ENCODE measurements around the gene CLIC1. TPM values are rescaled to one million over a fixed set of nuclear protein-coding genes. Genes with fewer than 3 reads are reported as not detected.
A peak's percentile ranks its signal among the peaks of the same experiment; 100 is the strongest.

CLIC1 gene
- polyA plus RNA-seq, 2 of the 4 experiments (the other 2 are of a cell fraction) = 249 to 346 TPM

DNA sequence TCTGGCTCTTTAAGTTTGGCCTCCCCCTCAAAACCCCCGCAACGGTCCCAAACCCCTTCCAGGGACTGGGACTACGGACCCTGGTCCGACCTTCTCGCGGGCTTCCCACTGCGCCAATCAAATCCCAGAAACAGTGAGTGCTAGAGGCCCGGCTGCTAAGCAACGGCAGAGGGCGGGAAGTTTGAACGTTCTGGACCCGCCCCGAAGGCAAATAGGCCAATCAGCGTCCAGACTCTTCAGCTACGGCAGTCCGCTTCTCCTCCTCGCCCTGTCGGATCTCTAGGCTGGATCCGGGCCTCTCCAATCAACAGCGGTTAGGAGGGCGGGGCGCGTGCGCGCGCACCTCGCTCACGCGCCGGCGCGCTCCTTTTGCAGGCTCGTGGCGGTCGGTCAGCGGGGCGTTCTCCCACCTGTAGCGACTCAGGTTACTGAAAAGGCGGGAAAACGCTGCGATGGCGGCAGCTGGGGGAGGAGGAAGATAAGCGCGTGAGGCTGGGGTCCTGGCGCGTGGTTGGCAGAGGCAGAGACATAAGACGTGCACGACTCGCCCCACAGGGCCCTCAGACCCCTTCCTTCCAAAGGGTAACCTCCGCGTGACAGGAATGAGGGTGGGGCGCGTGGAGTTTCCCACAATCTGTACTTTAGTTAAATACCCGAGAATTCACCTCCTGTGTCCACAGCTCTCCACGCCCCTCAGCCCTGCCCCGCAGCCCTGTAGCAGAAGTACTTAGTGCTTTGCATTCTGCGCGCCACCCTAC, 3.5 kb upstream of the CLIC1 start, which contains the start of gene MSH5 (continued):
- TF ChIP-seq, protein P1, sequence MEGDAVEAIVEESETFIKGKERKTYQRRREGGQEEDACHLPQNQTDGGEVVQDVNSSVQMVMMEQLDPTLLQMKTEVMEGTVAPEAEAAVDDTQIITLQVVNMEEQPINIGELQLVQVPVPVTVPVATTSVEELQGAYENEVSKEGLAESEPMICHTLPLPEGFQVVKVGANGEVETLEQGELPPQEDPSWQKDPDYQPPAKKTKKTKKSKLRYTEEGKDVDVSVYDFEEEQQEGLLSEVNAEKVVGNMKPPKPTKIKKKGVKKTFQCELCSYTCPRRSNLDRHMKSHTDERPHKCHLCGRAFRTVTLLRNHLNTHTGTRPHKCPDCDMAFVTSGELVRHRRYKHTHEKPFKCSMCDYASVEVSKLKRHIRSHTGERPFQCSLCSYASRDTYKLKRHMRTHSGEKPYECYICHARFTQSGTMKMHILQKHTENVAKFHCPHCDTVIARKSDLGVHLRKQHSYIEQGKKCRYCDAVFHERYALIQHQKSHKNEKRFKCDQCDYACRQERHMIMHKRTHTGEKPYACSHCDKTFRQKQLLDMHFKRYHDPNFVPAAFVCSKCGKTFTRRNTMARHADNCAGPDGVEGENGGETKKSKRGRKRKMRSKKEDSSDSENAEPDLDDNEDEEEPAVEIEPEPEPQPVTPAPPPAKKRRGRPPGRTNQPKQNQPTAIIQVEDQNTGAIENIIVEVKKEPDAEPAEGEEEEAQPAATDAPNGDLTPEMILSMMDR (IDR thresholded peaks at IDR 0.05) = no peak
- TF ChIP-seq NFE2L2 (conservative IDR thresholded peaks at IDR 0.05; ENCODE audit: low read length) = no peak
- no peak for TF ChIP-seq KDM5A (IDR thresholded peaks at IDR 0.05)
- TF ChIP-seq KDM1A (IDR thresholded peaks at IDR 0.05; ENCODE audit: low read depth) = no peak
- no peak for TF ChIP-seq HOXA7 (CRISPR knock-in tag; IDR thresholded peaks at IDR 0.05)
- TF ChIP-seq PHF8 (IDR thresholded peaks at IDR 0.05; ENCODE audit: borderline replicate concordance, low read depth) = no peak
- no peak for TF ChIP-seq MAFK (IDR thresholded peaks at IDR 0.05; ENCODE audit: partially characterized antibody)
- TF ChIP-seq SREBF2 (IDR thresholded peaks at IDR 0.05) = no peak
- TF ChIP-seq RNF2 (IDR thresholded peaks at IDR 0.05; ENCODE audit: borderline replicate concordance, low read depth) = no peak
- TF ChIP-seq, protein P2, sequence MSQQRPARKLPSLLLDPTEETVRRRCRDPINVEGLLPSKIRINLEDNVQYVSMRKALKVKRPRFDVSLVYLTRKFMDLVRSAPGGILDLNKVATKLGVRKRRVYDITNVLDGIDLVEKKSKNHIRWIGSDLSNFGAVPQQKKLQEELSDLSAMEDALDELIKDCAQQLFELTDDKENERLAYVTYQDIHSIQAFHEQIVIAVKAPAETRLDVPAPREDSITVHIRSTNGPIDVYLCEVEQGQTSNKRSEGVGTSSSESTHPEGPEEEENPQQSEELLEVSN (IDR thresholded peaks at IDR 0.05; ENCODE audit: borderline replicate concordance, low read depth) = peak; percentile 95
- TF ChIP-seq MYC (IDR thresholded peaks at IDR 0.05; ENCODE audit: borderline replicate concordance, low read length) = no peak; the same call in 1 of the 2 replicates
- TF ChIP-seq MAZ (IDR thresholded peaks at IDR 0.05; ENCODE audit: borderline replicate concordance, low read depth, low read length) = no peak
- TF ChIP-seq RCOR1 (IDR thresholded peaks at IDR 0.05; ENCODE audit: low read depth, low read length) = no peak
- TF ChIP-seq, protein P3, sequence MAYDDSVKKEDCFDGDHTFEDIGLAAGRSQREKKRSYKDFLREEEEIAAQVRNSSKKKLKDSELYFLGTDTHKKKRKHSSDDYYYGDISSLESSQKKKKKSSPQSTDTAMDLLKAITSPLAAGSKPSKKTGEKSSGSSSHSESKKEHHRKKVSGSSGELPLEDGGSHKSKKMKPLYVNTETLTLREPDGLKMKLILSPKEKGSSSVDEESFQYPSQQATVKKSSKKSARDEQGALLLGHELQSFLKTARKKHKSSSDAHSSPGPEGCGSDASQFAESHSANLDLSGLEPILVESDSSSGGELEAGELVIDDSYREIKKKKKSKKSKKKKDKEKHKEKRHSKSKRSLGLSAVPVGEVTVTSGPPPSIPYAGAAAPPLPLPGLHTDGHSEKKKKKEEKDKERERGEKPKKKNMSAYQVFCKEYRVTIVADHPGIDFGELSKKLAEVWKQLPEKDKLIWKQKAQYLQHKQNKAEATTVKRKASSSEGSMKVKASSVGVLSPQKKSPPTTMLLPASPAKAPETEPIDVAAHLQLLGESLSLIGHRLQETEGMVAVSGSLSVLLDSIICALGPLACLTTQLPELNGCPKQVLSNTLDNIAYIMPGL (CRISPR knock-in tag; IDR thresholded peaks at IDR 0.05; ENCODE audit: borderline replicate concordance) = no peak
- TF ChIP-seq NPAS2 (CRISPR knock-in tag; IDR thresholded peaks at IDR 0.05; ENCODE audit: borderline replicate concordance) = no peak
- TF ChIP-seq HDAC2 (IDR thresholded peaks at IDR 0.05) = no peak
- TF ChIP-seq, protein P4, sequence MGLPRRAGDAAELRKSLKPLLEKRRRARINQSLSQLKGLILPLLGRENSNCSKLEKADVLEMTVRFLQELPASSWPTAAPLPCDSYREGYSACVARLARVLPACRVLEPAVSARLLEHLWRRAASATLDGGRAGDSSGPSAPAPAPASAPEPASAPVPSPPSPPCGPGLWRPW (IDR thresholded peaks at IDR 0.05) = no peak
- TF ChIP-seq, protein P5, sequence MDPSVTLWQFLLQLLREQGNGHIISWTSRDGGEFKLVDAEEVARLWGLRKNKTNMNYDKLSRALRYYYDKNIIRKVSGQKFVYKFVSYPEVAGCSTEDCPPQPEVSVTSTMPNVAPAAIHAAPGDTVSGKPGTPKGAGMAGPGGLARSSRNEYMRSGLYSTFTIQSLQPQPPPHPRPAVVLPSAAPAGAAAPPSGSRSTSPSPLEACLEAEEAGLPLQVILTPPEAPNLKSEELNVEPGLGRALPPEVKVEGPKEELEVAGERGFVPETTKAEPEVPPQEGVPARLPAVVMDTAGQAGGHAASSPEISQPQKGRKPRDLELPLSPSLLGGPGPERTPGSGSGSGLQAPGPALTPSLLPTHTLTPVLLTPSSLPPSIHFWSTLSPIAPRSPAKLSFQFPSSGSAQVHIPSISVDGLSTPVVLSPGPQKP (IDR thresholded peaks at IDR 0.05; ENCODE audit: low read depth, low read length) = no peak
- TF ChIP-seq ESRRA (IDR thresholded peaks at IDR 0.05; ENCODE audit: borderline replicate concordance, low read length) = no peak
- no peak for TF ChIP-seq EHMT2 (IDR thresholded peaks at IDR 0.05; ENCODE audit: low read depth)
- no peak for TF ChIP-seq ZC3H11A (IDR thresholded peaks at IDR 0.05)
- TF ChIP-seq, protein P6, sequence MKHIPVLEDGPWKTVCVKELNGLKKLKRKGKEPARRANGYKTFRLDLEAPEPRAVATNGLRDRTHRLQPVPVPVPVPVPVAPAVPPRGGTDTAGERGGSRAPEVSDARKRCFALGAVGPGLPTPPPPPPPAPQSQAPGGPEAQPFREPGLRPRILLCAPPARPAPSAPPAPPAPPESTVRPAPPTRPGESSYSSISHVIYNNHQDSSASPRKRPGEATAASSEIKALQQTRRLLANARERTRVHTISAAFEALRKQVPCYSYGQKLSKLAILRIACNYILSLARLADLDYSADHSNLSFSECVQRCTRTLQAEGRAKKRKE (CRISPR knock-in tag; IDR thresholded peaks at IDR 0.05; ENCODE audit: low read depth) = no peak
- TF ChIP-seq BHLHE40 (IDR thresholded peaks at IDR 0.05; ENCODE audit: low read depth, low read length) = no peak
- TF ChIP-seq EP300 (IDR thresholded peaks at IDR 0.05) = no peak
- no peak for TF ChIP-seq ZNF302 (CRISPR knock-in tag; IDR thresholded peaks at IDR 0.05)
- TF ChIP-seq, protein P7, sequence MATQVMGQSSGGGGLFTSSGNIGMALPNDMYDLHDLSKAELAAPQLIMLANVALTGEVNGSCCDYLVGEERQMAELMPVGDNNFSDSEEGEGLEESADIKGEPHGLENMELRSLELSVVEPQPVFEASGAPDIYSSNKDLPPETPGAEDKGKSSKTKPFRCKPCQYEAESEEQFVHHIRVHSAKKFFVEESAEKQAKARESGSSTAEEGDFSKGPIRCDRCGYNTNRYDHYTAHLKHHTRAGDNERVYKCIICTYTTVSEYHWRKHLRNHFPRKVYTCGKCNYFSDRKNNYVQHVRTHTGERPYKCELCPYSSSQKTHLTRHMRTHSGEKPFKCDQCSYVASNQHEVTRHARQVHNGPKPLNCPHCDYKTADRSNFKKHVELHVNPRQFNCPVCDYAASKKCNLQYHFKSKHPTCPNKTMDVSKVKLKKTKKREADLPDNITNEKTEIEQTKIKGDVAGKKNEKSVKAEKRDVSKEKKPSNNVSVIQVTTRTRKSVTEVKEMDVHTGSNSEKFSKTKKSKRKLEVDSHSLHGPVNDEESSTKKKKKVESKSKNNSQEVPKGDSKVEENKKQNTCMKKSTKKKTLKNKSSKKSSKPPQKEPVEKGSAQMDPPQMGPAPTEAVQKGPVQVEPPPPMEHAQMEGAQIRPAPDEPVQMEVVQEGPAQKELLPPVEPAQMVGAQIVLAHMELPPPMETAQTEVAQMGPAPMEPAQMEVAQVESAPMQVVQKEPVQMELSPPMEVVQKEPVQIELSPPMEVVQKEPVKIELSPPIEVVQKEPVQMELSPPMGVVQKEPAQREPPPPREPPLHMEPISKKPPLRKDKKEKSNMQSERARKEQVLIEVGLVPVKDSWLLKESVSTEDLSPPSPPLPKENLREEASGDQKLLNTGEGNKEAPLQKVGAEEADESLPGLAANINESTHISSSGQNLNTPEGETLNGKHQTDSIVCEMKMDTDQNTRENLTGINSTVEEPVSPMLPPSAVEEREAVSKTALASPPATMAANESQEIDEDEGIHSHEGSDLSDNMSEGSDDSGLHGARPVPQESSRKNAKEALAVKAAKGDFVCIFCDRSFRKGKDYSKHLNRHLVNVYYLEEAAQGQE (IDR thresholded peaks at IDR 0.05) = peak; percentile 74
- TF ChIP-seq ZFP36 (IDR thresholded peaks at IDR 0.05; ENCODE audit: borderline replicate concordance, partially characterized antibody) = no peak
- no peak for TF ChIP-seq GATA3 (IDR thresholded peaks at IDR 0.05; ENCODE audit: borderline replicate concordance)
- TF ChIP-seq JUN (IDR thresholded peaks at IDR 0.05) = peak in 1 of 2 experiments; percentile 52; a peak in 1 of 5 replicates
- no peak for TF ChIP-seq CHD4 (IDR thresholded peaks at IDR 0.05; ENCODE audit: borderline replicate concordance)

Data from A549 (cell line).